ENCODE measurements around the gene MUSTN1.

Gene MUSTN1

GRCh38 chr3:52847241-52847640 is 12.4 kb upstream of the MUSTN1 start:
- no peak for DNase-seq (ENCODE audit: low read depth)
- no peak for TF ChIP-seq CTCF (IDR thresholded peaks at IDR 0.05; ENCODE audit: insufficient read depth, low read depth, low read length, missing control alignments)
- no peak overlapping the region for H3K4me3 ChIP-seq (ENCODE audit: low read depth, low read length)

GRCh38 chr3:52846432-52846965 is 11.7 kb upstream of the MUSTN1 start:
- no peak for TF ChIP-seq CTCF (IDR thresholded peaks at IDR 0.05; ENCODE audit: insufficient read depth, low read depth, low read length, missing control alignments)
- peak; percentile 33 for DNase-seq (ENCODE audit: low read depth)
- H3K4me3 ChIP-seq (ENCODE audit: low read depth, low read length): no peak overlapping the region

GRCh38 chr3:52845691-52846431 is 11.0 kb upstream of the MUSTN1 start:
- H3K4me3 ChIP-seq (ENCODE audit: low read depth, low read length): no peak overlapping the region
- TF ChIP-seq CTCF (IDR thresholded peaks at IDR 0.05; ENCODE audit: insufficient read depth, low read depth, low read length, missing control alignments): peak; percentile 57
- no peak for DNase-seq (ENCODE audit: low read depth)

- DNase-seq (ENCODE audit: low read depth): no peak
- no peak overlapping the region for H3K4me3 ChIP-seq (ENCODE audit: low read depth, low read length)
- TF ChIP-seq CTCF (IDR thresholded peaks at IDR 0.05; ENCODE audit: insufficient read depth, low read depth, low read length, missing control alignments): no peak
Observed at GRCh38 chr3:52845157-52845556, 10.3 kb upstream of the MUSTN1 start.

- H3K4me3 ChIP-seq (ENCODE audit: low read depth, low read length): no peak overlapping the region
- DNase-seq (ENCODE audit: low read depth): no peak
- TF ChIP-seq CTCF (IDR thresholded peaks at IDR 0.05; ENCODE audit: insufficient read depth, low read depth, low read length, missing control alignments): no peak
Observed at GRCh38 chr3:52844290-52844975, 9.6 kb upstream of the MUSTN1 start.

GRCh38 chr3:52843881-52844280 is 9.1 kb upstream of the MUSTN1 start:
- TF ChIP-seq CTCF (IDR thresholded peaks at IDR 0.05; ENCODE audit: insufficient read depth, low read depth, low read length, missing control alignments): no peak
- no peak for DNase-seq (ENCODE audit: low read depth)
- H3K4me3 ChIP-seq (ENCODE audit: low read depth, low read length): no peak overlapping the region

All from GM12865 (cell line).